ENCODE measurements around the gene TWIST2.

DNA sequence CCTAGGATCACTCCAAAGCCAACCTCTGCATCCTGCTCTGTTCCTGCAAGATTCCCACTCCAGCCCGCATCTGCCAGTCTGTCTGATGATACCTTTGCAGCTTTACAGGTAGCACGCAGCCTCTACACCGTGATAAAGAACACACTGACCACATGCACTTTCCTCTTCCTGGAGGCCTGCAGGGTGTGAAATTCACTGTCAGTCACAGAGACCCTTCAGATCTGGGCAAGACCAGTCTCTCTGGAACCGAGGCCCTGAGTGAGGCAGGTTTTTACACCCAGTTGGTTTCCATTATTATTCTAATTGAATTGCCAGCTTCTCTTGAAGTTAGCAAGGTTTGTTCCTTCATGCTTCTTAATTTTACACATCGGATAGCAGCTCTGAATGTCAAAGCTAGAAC lies 30.5 kb upstream of the TWIST2 start:
- TF ChIP-seq, protein P1, sequence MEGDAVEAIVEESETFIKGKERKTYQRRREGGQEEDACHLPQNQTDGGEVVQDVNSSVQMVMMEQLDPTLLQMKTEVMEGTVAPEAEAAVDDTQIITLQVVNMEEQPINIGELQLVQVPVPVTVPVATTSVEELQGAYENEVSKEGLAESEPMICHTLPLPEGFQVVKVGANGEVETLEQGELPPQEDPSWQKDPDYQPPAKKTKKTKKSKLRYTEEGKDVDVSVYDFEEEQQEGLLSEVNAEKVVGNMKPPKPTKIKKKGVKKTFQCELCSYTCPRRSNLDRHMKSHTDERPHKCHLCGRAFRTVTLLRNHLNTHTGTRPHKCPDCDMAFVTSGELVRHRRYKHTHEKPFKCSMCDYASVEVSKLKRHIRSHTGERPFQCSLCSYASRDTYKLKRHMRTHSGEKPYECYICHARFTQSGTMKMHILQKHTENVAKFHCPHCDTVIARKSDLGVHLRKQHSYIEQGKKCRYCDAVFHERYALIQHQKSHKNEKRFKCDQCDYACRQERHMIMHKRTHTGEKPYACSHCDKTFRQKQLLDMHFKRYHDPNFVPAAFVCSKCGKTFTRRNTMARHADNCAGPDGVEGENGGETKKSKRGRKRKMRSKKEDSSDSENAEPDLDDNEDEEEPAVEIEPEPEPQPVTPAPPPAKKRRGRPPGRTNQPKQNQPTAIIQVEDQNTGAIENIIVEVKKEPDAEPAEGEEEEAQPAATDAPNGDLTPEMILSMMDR (conservative IDR thresholded peaks at IDR 0.05; ENCODE audit: low read depth, low read length), result no peak
- TF ChIP-seq EZH2 (IDR thresholded peaks at IDR 0.05; ENCODE audit: borderline replicate concordance, low read depth, low read length, poor library complexity, severe bottlenecking), result no peak
